Measurements from ENCODE around the gene UBE4B. TPM values are rescaled to one million over a fixed set of nuclear protein-coding genes. Genes with fewer than 3 reads are reported as not detected.

The UBE4B gene
- total and polyA plus RNA-seq, 10 of the 15 experiments (the other 5 are each of a cell fraction or from before 2014, with no cell fraction given), result 2.9 to 32.6 (median 20.7) TPM

DNA sequence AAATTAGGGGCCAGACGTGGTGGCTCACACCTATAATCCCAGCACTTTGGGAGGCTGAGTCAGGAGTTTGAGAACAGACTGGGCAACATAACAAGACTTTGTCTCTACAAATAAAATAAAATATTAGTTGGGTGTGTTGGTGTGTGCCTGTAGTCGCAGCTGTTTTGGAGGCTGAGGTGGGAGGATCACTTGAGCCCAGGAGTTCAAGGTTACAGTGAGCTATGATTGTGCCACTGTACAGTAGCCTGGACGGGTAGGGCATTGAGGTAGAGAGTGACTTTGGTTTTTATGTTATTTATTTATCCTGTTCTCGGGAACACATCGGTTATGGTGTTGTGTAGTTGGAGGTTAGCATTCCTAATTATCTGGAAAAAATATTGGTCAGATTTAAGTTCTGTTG is 197.1 kb downstream of the UBE4B start:
- FAIRE-seq (no peak), ATAC-seq (no peak), DNase-seq (ENCODE audit: low read depth, low spot score) (no peak)
- 75% methylated on average over 5 of the region's 5 CpGs for WGBS (ENCODE audit: insufficient coverage, insufficient replicate concordance, low lambda C conversion rate, missing lambda C conversion rate)
- ChIA-PET RAD21 (ENCODE audit: unreplicated experiment) (no interaction called here), POLR2A (no interaction called here), SMC1A (ENCODE audit: uncharacterized antibody, unreplicated experiment) (no interaction called here), CTCF (no interaction called here)
- Histone ChIP-seq H3K4me3 (no peak overlapping the region), H3K9ac (ENCODE audit: control insufficient read depth, insufficient read depth, low read length) (no peak overlapping the region), H3K79me2 (ENCODE audit: control insufficient read depth, insufficient read depth, low read length) (no peaks in the 10 kb centered on the region), H3K9me3 (replicated peaks; ENCODE audit: control insufficient read depth, insufficient read depth, low read length) (no peaks in the 10 kb centered on the region; the same call in 2 of the 3 replicates), H3K4me1 (ENCODE audit: control insufficient read depth, insufficient read depth, low read length) (no peaks in the 10 kb centered on the region), H4K20me1 (ENCODE audit: control insufficient read depth, insufficient read depth) (no peaks in the 10 kb centered on the region), H3K27me3 (replicated peaks in 1 of 2; ENCODE audit: control insufficient read depth in 2 of 2, insufficient read depth in 2 of 2, low read length in 1 of 2) (no peaks in the 10 kb centered on the region), H3K36me3 (ENCODE audit: control insufficient read depth in 2 of 2, insufficient read depth in 2 of 2, low read length in 1 of 2) (no peaks in the 10 kb centered on the region; a peak in 1 of 4 replicates), H3K4me2 (ENCODE audit: control insufficient read depth, insufficient read depth) (no peak overlapping the region), H2AFZ (ENCODE audit: control insufficient read depth, low read depth, low read length) (no peak overlapping the region), H3K27ac (ENCODE audit: control insufficient read depth, insufficient read depth) (no peak overlapping the region)
- intact Hi-C loops (cut with micrococcal nuclease; ENCODE audit: unreplicated experiment) (no loop called here), in situ Hi-C loops (cut with MboI) (no loop called here)
- no TSS peak for BruUV-seq (replicated peaks)
- TF ChIP-seq BCL11A (IDR thresholded peaks at IDR 0.05; ENCODE audit: low read depth, low read length) (no peak), IRF4 (IDR thresholded peaks at IDR 0.05; ENCODE audit: low read depth, low read length) (no peak), CBFB (IDR thresholded peaks at IDR 0.05; ENCODE audit: low read depth) (no peak), RCOR1 (conservative IDR thresholded peaks at IDR 0.05; ENCODE audit: low read depth, low read length) (no peak), ZNF274 (IDR thresholded peaks at IDR 0.05; ENCODE audit: insufficient read depth, insufficient read length) (no peak), MYC (IDR thresholded peaks at IDR 0.05; ENCODE audit: insufficient read depth, insufficient read length, insufficient replicate concordance, low read length, severe bottlenecking) (no peak), PAX5 (IDR thresholded peaks at IDR 0.05; ENCODE audit: borderline replicate concordance, low read depth, low read length) (no peak), KAT2A (conservative IDR thresholded peaks at IDR 0.05; ENCODE audit: control insufficient read depth, low read depth, low read length) (no peak), TCF3 (IDR thresholded peaks at IDR 0.05; ENCODE audit: borderline replicate concordance, insufficient read depth, low read depth, low read length) (no peak), FOS (IDR thresholded peaks at IDR 0.05; ENCODE audit: borderline replicate concordance, extremely low read depth, insufficient read length) (no peak)
- TF ChIP-seq, protein P1, sequence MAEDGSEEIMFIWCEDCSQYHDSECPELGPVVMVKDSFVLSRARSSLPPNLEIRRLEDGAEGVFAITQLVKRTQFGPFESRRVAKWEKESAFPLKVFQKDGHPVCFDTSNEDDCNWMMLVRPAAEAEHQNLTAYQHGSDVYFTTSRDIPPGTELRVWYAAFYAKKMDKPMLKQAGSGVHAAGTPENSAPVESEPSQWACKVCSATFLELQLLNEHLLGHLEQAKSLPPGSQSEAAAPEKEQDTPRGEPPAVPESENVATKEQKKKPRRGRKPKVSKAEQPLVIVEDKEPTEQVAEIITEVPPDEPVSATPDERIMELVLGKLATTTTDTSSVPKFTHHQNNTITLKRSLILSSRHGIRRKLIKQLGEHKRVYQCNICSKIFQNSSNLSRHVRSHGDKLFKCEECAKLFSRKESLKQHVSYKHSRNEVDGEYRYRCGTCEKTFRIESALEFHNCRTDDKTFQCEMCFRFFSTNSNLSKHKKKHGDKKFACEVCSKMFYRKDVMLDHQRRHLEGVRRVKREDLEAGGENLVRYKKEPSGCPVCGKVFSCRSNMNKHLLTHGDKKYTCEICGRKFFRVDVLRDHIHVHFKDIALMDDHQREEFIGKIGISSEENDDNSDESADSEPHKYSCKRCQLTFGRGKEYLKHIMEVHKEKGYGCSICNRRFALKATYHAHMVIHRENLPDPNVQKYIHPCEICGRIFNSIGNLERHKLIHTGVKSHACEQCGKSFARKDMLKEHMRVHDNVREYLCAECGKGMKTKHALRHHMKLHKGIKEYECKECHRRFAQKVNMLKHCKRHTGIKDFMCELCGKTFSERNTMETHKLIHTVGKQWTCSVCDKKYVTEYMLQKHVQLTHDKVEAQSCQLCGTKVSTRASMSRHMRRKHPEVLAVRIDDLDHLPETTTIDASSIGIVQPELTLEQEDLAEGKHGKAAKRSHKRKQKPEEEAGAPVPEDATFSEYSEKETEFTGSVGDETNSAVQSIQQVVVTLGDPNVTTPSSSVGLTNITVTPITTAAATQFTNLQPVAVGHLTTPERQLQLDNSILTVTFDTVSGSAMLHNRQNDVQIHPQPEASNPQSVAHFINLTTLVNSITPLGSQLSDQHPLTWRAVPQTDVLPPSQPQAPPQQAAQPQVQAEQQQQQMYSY (CRISPR knock-in tag; IDR thresholded peaks at IDR 0.05), result no peak
- TF ChIP-seq, protein P2, sequence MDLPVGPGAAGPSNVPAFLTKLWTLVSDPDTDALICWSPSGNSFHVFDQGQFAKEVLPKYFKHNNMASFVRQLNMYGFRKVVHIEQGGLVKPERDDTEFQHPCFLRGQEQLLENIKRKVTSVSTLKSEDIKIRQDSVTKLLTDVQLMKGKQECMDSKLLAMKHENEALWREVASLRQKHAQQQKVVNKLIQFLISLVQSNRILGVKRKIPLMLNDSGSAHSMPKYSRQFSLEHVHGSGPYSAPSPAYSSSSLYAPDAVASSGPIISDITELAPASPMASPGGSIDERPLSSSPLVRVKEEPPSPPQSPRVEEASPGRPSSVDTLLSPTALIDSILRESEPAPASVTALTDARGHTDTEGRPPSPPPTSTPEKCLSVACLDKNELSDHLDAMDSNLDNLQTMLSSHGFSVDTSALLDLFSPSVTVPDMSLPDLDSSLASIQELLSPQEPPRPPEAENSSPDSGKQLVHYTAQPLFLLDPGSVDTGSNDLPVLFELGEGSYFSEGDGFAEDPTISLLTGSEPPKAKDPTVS (IDR thresholded peaks at IDR 0.05; ENCODE audit: low read depth, low read length), result no peak
- TF ChIP-seq, protein P3, sequence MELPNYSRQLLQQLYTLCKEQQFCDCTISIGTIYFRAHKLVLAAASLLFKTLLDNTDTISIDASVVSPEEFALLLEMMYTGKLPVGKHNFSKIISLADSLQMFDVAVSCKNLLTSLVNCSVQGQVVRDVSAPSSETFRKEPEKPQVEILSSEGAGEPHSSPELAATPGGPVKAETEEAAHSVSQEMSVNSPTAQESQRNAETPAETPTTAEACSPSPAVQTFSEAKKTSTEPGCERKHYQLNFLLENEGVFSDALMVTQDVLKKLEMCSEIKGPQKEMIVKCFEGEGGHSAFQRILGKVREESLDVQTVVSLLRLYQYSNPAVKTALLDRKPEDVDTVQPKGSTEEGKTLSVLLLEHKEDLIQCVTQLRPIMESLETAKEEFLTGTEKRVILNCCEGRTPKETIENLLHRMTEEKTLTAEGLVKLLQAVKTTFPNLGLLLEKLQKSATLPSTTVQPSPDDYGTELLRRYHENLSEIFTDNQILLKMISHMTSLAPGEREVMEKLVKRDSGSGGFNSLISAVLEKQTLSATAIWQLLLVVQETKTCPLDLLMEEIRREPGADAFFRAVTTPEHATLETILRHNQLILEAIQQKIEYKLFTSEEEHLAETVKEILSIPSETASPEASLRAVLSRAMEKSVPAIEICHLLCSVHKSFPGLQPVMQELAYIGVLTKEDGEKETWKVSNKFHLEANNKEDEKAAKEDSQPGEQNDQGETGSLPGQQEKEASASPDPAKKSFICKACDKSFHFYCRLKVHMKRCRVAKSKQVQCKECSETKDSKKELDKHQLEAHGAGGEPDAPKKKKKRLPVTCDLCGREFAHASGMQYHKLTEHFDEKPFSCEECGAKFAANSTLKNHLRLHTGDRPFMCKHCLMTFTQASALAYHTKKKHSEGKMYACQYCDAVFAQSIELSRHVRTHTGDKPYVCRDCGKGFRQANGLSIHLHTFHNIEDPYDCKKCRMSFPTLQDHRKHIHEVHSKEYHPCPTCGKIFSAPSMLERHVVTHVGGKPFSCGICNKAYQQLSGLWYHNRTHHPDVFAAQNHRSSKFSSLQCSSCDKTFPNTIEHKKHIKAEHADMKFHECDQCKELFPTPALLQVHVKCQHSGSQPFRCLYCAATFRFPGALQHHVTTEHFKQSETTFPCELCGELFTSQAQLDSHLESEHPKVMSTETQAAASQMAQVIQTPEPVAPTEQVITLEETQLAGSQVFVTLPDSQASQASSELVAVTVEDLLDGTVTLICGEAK (IDR thresholded peaks at IDR 0.05; ENCODE audit: borderline replicate concordance), result no peak
